AG04449 (cell line): ENCODE measurements around the gene TIGD1.

Experiments
- CTCF ChIA-PET: fragments of 350-600 bp; formaldehyde crosslinking; extraction: SDS; loops from one replicate; lab custom pipeline; 2021; ENCODE audit warnings: antibody characterized with exemption; lab: Yijun Ruan, JAX
- POLR2A ChIA-PET: fragments of 400-600, 350-600 bp; formaldehyde crosslinking; extraction: SDS; loops from one replicate; lab custom pipeline; 2020; ENCODE audit warnings: antibody characterized with exemption, inconsistent platforms; lab: Yijun Ruan, JAX
- DNase-seq: peaks from one replicate; pipeline ENCODE4 v3.0.0-alpha.2; 2010; ENCODE audit warnings: low read depth, low spot score
- H3K4me3 ChIP-seq: 2 replicates; pipeline ENCODE4 v1.5.1; 2011; ENCODE audit warnings: low read depth, mild to moderate bottlenecking, control low read depth, low read length
- TF ChIP-seq, protein P1 (sequence below): IDR thresholded peaks from one replicate; pipeline ENCODE4 v1.5.1; 2011; ENCODE audit warnings: mild to moderate bottlenecking, moderate library complexity, low read length, control low read depth, inconsistent platforms; ENCODE audit not compliant: insufficient read depth; ENCODE audit errors: missing control alignments

The TIGD1 gene

GRCh38 chr2:232580648-232580981 lies 30.3 kb upstream of the TIGD1 start:
- TF ChIP-seq, protein P1, sequence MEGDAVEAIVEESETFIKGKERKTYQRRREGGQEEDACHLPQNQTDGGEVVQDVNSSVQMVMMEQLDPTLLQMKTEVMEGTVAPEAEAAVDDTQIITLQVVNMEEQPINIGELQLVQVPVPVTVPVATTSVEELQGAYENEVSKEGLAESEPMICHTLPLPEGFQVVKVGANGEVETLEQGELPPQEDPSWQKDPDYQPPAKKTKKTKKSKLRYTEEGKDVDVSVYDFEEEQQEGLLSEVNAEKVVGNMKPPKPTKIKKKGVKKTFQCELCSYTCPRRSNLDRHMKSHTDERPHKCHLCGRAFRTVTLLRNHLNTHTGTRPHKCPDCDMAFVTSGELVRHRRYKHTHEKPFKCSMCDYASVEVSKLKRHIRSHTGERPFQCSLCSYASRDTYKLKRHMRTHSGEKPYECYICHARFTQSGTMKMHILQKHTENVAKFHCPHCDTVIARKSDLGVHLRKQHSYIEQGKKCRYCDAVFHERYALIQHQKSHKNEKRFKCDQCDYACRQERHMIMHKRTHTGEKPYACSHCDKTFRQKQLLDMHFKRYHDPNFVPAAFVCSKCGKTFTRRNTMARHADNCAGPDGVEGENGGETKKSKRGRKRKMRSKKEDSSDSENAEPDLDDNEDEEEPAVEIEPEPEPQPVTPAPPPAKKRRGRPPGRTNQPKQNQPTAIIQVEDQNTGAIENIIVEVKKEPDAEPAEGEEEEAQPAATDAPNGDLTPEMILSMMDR, result no peak
- no peak overlapping the region for H3K4me3 ChIP-seq
- ChIA-PET CTCF (interaction anchor here (1.0 kb wide), 1 partner anchor 26 kb away, joined by 5 read pairs; no protein-coding TSS in a partner anchor), POLR2A (no interaction called here)
- no peak for DNase-seq

DNA sequence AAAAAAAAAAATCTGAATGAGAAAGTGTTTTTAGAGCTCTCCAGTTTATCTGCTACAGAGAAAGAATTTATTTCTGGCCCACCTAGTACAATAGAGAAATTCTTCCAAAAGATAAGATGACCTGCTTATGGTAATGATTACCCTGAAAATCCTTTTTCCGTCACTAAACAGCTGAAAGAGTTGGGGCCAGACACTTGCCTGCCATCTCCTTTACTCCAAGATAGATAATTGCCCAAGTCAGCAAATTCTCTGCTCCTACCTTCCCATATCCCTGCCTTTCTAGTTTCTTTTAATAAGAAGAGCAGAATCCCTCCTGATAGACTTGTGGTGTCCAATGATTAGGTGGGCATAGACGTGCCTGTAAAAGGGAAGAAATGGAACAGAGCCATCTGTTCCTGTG lies 28.3 kb upstream of the TIGD1 start:
- ChIA-PET POLR2A (no interaction called here), CTCF (interaction anchor here (0.8 to 1.4 kb wide), 2 partner anchors 10 to 25 kb away, joined by 3 to 4 read pairs; no protein-coding TSS in a partner anchor)

DNA sequence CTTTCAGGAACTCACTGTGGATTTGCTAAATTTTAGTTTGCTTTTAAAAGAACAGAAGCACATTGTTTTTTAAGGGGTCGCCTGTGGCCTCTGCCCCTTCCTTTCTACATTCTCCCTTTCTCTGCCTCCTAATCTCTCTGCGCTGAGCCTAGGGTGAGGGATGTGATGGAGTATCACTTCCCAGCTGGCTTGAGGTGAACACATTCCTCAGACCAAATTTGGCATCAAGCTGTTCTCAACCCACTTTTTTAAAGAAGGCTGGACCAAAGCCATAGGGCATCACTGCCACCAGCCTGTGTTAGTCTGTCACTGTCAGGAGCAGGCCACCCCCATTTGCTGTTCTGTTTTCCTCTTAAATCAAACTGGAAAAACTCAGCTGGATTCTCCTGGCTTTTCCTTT lies 27.5 kb upstream of the TIGD1 start:
- TF ChIP-seq, protein P1, result no peak
- CTCF ChIA-PET, result no interaction called here
- POLR2A ChIA-PET, result no interaction called here
- DNase-seq, result no peak
- no peak overlapping the region for H3K4me3 ChIP-seq

More for the DNA sequence above, 28.3 kb upstream of the TIGD1 start:
- TF ChIP-seq, protein P1, result no peak
- no peak for DNase-seq
- no peak overlapping the region for H3K4me3 ChIP-seq

- TF ChIP-seq, protein P1, result no peak
- ChIA-PET CTCF (no interaction called here), POLR2A (interaction anchor here (0.7 kb wide), 1 partner anchor 483 kb away, joined by 3 read pairs; no protein-coding TSS in a partner anchor)
- no peak overlapping the region for H3K4me3 ChIP-seq
- peak; percentile 24 for DNase-seq
Observed at GRCh38 chr2:232576995-232577394, 26.6 kb upstream of the TIGD1 start.

GRCh38 chr2:232575404-232575746 lies 25.0 kb upstream of the TIGD1 start:
- no peak overlapping the region for H3K4me3 ChIP-seq
- ChIA-PET CTCF (interaction anchor here (1.3 kb wide), 1 partner anchor 29 kb away, joined by 3 read pairs; no protein-coding TSS in a partner anchor), POLR2A (no interaction called here)
- no peak for DNase-seq
- TF ChIP-seq, protein P1, result no peak

GRCh38 chr2:232574674-232575403 lies 24.5 kb upstream of the TIGD1 start:
- no peak overlapping the region for H3K4me3 ChIP-seq
- peak; percentile 17 for DNase-seq
- TF ChIP-seq, protein P1, result no peak
- ChIA-PET POLR2A (no interaction called here), CTCF (interaction anchor here (1.3 kb wide), 1 partner anchor 30 kb away, joined by 3 read pairs; no protein-coding TSS in a partner anchor)
